Measurements from ENCODE around the gene OR6P1.

DNA sequence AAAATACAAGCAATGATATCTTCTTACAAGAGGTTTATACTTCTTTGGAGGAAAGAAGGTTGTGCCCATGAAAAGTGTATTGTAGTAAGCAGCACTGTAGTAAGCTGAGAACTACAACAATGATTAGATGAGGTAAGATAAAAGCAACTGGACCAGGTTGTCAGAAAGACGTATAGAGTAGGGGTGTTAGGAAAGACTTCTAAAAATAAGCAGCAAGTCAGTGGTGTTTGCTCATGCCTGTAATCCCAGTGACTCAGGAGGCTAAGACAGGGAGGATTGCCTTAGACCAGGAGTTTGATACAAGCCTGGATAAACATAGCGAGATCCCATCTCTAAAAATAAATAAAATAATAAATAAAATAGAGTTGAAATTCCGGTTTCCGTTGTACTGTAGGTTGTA lies 13.6 kb upstream of the OR6P1 start:
- no peak for TF ChIP-seq CTCF (IDR thresholded peaks at IDR 0.05)
- TF ChIP-seq POLR2A (IDR thresholded peaks at IDR 0.05) = no peak
